NB4 (cell line): ENCODE results near the gene LRRC27.

Source experiments
- POLR2A ChIP-seq: IDR thresholded peaks from 2 replicates; pipeline ENCODE4 v1.6.1; 2011; ENCODE audit warnings: mild to moderate bottlenecking; ENCODE audit not compliant: insufficient read length; ENCODE audit errors: extremely low read depth
- TF ChIP-seq, protein P1 (sequence below): IDR thresholded peaks from one replicate; pipeline ENCODE4 v1.5.1; 2012; ENCODE audit warnings: low read depth, low read length

DNA sequence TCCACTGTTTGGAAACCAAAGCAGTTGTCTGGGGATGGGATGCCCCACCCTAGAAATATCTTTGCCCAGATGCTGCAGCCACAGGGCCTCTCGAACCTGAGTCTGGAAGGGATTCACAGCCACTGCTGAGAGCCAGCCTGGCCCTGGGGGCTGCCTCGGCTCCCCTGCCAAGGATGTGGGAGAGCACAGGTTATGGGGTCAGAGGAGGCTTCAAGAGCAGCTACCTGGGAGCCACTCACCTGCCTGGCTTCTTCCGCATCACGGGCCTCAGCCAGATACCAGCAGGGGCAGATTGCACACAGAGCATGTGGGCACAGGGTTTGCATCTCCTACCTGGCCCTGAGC is 59.7 kb downstream of the LRRC27 start:
- no peak for TF ChIP-seq POLR2A
- TF ChIP-seq, protein P1, sequence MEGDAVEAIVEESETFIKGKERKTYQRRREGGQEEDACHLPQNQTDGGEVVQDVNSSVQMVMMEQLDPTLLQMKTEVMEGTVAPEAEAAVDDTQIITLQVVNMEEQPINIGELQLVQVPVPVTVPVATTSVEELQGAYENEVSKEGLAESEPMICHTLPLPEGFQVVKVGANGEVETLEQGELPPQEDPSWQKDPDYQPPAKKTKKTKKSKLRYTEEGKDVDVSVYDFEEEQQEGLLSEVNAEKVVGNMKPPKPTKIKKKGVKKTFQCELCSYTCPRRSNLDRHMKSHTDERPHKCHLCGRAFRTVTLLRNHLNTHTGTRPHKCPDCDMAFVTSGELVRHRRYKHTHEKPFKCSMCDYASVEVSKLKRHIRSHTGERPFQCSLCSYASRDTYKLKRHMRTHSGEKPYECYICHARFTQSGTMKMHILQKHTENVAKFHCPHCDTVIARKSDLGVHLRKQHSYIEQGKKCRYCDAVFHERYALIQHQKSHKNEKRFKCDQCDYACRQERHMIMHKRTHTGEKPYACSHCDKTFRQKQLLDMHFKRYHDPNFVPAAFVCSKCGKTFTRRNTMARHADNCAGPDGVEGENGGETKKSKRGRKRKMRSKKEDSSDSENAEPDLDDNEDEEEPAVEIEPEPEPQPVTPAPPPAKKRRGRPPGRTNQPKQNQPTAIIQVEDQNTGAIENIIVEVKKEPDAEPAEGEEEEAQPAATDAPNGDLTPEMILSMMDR = no peak
